Measurements from ENCODE around the gene RPL6.
"Not testable (repeated sequence)": the region's sequence is repeated elsewhere in the genome, so short reads cannot be mapped to it uniquely, and the experiment has no call there.

The RPL6 gene

DNA sequence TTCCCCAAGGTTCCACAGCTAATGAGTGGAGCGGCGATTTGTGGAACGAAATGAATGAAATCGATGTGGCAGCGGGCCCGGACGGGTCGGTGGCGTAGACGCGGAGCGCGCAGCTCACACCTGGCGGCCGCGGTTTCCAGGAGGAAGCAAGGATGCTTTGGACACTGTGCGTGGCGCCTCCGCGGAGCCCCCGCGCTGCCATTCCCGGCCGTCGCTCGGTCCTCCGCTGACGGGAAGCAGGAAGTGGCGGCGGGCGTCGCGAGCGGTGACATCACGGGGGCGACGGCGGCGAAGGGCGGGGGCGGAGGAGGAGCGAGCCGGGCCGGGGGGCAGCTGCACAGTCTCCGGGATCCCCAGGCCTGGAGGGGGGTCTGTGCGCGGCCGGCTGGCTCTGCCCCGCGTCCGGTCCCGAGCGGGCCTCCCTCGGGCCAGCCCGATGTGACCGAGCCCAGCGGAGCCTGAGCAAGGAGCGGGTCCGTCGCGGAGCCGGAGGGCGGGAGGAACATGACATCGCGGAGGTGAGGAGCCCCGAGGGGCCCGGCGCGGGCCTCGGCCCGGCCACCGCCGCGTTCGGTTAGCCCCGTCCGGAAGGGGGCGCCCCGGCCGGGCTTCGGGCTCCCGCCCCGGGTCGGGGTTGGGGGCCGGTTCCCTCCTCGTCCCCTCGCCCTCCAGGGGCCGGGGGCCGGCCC, 9.3 kb upstream of the RPL6 start, which contains the start of gene PTPN11:
Gene PTPN11 (plus strand): TSS at position 340 of the 689 bp plus-strand sequence. CDS start 165 bp downstream, at position 505.
- DNase-seq = peak; percentile 89

DNA sequence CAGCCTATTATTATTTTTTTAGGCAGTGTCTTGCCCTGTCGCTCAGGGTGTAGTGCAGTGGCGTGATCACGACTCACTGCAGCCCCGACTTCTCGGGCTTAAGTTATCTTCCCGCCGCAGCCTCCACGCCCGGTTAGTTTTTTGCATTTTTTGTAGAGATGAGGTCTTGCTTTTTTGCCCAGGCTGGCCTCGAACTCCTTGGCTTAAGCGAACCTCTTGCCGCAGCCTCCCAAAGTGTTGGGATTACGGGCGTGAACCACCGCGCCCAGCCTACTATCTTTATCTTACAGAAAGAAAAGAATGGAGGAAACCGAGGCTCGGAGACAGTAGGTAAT, 8.8 kb upstream of the RPL6 start:
- no peak for DNase-seq

DNA sequence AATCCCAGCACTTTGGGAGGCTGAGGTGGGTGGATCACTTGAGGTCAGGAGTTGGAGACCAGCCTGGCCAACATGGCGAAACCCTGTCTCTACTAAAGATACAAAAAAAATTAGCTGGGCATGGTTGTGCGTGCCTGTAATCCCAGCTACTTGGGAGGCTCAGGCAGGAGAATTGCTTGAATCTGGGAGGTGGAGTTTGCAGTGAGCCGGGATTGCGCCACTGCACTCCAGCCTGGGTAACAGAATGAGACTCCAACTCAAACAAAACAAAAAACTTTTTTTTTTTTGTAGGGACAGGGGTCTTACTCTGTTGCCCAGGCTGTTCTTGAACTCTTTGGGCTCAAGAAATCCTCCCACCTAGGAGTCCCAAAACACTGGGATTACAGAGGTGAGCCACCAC, 6.1 kb upstream of the RPL6 start:
- DNase-seq = not testable (repeated sequence)

DNA sequence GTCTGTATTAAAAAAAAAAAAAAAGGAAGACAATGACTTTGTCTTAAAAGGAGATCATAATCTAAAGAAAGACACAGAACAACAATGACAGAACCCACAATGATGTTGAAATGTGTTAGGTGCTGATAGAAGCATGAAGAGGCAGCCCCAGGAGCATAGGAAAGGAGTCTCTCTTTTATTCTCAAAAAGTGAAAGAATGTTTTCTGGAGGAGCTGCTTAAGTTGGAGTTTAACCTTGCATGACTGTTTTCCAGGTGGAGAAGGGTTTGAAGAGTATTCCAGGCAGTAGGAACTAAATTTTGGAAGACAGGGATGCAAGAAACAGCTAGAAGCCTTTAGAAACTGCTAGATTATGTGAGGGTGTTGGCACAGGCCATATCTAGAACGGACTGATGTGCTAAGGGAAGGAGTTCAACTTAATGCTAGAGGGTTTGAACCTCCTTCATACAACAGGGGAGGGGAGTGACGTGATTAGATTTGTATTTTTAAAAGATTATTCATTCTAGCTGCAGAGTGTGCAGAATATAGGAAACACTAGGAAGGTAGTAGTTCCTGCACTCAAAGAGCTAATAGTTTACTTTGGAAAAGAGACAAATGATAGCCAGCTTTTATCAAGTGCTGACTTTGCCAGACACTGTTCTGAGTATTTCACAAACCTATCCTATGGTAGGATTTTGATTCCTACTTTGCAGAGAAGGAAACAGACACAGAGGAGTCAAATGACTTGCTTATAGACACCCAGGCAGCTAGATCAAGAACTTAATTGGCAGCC, 4.6 kb upstream of the RPL6 start:
- DNase-seq = no peak

DNA sequence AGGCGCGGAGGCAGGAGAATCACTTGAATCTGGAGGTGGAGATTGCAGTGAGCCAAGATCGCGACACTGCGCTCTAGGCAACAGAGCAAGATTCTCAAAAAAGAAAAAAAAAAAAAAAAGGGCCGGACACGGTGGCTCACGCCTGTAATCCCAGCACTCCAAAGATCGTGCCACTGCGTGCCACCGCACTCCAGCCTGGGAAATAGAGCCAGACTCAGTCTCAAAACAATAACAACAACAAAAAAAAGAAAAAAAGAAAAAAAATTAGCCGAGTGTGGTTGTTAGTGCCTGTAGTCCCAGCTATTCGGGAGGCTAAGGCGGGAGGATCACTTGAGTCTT, 470 bp upstream of the RPL6 start:
- no peak for DNase-seq

DNA sequence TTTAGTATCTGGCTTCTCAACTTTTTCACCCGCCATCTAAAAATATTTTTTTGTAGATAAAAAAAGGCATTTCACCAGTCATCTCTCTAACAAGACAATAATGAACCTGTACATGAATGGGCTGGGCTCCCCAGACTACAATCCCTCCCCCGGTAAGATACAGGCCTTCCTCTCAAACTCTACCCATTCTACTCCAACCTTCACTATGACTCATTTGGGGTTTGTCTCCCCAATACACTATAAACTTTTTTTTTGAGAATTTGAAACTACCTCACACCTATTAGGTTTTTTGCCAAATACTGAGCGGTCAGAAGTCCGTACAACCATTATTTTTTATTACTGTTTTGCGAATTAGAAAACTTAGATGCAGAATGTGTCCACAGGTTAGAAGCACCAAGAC, 784 bp downstream of the RPL6 start:
- no peak for DNase-seq

DNA sequence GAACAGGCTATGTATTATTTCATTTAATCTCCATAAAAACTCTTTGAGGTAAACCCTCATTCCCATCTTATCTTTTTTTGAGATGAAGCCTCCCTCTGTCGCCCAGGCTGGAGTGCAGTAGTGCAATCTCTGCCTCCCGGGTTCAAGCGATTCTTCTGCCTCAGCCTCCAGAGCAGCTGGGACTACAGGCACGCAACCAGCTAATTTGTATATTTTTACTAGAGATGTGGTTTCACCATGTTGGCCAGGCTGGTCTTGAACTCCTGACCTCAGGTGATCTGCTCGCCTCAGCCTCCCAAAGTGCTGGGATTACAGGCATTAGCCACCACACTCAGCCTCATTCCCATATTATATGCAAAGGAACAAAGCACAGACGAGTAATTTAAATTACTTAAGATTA, 1.7 kb downstream of the RPL6 start:
- not testable (repeated sequence) for DNase-seq

DNA sequence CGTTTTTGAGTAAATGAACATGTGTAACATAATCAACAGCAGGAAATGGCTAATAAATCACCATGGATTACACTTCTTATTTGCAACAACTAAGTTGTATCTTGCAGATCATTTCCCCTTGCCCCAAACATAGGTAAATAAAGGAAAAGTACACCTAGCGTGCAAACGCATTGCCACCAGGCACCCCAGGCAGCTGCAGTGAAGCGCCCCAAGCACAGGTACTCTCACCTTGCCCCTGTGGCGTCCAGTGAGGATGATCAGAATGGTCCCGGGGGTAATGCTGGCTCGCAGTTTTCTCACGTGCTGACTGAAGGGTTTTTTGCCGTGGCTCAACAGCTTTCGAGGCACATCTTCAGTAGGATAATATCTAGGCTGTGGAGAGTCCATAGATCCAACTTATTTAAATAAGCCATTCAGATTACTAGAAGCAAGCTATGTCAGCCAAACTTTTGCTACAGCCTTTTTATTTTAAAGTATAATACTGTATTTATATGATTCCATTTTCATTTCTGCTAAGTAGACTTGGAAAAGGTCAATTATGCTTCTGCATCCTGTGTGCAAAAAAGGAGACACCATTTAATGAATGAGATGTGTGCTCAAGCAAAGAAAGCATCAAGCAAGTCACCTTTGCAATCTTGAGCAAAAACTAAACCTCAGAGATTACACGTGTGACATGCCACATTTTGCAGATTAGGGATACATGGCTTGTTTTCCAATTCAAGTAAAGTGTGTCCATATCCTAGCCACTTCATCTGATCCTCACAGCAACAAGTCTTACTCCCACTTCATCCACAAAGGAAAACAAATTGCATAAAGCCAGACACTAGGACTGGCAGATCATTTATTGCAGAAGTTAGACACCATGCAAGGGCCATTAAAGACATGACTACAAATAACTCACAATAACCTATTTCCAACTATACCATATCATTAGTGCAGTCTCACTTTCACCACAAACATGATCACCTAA, 2.6 kb downstream of the RPL6 start:
- no peak for DNase-seq

DNA sequence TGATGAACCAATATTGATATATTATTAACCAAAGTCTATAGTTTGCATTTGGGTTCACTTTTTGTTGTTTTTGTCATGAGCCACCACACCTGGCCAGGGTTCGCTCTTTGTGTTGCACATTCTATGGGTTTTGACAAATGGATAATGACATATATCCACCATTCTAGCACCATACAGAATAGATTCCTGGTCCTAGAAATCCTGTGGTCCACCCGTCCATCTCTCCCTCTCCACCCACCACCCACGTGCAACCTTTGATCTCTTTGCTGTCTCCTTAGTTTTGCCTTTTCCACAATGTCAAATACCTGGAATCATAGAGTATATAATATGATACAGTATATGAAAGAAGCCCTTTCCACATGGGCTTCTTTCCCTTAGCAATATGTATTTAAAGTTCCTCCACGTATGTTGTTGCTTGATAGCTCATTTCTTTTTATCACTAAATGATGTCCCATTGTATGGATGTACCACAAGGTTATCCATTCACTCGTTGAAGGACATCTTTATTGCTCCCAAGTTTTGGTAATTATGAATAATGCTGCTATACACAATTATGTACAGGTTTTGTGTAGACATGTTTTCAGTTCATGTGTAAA, 7.4 kb downstream of the RPL6 start:
- no peak for DNase-seq

DNA sequence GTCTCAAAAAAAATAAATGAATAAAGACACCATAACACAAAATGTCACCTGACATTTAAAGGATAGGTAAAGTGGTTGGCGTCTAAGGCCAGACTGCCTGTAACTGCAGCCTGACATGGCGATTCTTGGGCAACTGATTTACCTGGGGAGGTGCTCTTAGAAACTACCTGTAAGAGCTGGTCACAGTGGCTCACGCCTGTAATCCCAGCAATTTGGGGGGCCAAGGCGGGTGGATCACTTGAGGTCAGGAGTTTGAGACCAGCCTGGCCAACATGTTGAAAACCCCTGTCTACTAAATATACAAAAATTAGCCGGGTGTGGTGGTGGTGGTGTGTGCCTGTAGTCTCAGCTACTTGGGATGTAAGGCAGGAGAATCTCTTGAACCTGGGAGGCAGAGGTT, 8.4 kb downstream of the RPL6 start:
- DNase-seq = no peak

DNA sequence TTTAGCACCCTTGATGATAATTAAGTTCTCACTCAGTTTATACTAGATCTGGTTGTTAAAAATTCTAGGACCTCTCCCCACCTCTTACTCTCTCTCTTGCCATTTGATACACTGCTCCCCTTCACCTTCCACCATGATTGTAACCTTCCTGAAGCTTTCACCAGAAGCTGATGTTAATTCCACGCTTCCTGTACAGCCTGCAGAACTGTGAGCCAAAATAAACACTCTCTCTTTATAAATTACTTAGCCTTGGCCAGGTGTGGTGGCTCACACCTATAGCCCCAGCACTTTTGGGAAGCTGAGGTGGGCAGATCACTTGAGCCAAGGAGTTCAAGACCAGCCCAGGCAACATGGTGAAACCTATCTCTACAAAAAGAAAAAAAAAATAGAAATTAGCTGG, 16.1 kb downstream of the RPL6 start:
- DNase-seq = no peak

DNA sequence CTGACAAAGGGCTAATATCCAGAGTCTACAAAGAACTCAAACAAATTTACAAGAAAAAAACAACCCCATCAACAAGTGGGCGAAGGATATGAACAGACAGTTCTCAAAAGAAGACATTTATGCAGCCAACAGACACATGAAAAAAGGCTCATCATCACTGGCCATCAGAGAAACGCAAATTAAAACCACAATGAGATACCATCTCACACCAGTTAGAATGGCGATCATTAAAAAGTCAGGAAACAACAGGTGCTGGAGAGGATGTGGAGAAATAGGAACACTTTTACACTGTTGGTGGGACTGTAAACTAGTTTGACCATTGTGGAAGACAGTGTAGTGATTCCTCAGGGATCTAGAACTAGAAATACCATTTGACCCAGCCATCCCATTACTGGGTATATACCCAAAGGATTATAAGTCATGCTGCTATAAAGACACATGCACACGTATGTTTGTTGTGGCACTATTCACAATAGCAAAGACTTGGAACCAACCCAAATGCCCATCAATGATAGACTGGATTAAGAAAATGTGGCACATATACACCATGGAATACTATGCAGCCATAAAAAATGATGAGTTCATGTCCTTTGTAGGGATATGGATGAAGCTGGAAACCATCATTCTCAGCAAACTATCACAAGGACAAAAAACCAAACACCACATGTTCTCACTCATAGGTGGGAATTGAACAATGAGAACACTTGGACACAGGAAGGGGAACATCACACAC, 19.3 kb downstream of the RPL6 start:
- not testable (repeated sequence) for DNase-seq

DNA sequence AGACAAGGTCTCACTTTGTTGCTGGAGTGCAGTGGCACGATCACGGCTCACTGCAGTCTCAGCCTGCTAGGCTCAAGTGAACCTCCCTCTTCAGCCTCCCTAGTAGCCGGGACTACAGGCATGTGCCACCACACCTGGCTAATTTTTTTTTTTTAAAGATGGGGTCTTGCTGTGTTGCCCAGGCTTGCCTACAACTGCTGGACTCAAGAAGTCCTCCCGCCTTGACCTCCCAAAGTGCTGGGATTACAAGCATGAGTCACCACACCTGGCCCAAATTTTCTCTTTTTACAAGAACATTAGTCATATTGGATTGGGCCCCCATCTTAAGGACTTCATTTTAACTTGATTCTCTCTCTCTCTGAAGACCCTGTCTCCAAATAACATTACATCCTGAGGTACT, 20.2 kb downstream of the RPL6 start:
- no peak for DNase-seq

DNA sequence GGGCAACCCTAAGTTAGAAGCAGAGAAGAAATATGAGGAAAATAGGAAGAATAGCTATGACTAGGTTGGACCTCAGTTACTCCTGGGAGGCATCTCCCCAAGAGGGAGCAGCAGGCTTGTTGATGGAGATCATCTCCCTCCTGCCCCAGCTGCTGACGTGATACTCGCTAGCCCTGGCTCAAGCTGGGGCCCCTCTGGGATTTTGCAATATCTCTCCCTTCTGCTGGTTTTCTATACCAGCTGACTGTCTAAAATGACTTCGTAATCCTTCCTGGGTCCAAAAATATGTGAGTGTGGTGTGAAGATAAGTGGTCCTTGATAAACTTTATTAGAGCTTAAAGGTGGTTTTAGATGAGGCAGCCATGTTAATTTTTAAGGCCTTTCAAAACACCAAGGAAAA, 22.7 kb downstream of the RPL6 start:
- DNase-seq = no peak

DNA sequence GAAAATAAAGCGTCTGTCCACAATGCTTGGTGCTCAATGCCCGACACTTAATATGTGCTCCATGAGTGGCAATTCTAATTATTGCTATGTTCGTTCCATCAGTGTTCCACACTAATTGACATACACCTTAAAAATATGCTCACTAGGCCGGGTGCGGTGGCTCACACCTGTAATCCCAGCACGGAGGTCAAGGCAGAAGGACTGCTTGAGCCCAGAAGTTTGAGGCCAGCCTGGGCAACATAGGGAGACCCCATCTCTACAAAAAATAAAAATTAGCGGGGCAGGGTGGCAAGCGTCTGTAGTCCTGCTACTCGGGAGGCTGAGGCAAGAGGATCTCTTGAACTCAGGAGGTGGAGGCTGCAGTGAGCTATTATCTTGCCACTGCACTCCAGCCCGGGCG, 26.5 kb downstream of the RPL6 start:
- DNase-seq = no peak

DNA sequence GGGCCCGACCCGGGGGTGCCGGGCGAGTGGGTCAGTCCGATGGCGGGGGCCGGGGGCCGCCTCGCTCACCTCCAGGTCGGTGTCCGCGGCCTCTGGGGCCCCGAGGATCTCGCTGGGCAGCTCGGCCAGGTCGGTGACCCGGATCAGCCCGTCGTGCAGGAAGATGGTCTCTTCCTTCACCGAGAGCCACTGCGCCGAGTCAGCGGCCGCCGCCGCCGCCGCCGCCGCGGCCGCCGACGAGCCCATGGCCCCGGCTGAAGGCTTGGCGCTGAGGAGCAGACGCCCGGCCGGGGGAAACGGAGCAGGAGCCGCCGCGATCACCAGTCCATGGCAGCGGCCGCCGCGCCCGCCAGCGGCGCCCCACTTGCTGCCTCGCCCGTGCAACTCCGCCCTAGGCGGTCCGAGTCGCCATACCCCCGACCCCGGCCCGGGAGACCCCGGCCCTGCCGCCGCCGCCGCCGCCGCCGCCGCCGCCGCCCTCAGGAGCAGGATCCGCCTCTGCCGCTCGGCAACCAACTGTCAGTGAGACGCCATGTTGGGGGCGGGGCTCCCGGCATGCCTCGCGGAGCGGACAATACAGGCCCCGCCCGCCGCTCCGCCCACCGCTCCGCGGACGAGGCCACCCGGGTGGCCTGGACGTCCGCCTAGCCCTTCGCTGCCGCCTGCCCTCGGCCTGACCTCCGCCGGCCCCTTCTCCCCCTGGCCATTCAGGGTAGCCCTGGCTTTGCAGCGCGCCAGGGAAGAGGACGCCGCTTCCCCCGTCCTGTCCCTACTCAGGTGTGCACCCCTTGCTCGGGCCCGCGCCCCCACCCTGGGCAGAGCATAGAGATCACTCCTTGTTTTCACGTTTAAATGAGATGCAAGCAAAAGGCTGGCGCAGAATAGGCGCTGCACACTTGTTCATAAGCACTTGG, 27.3 kb downstream of the RPL6 start, which contains the start of gene HECTD4:
Gene HECTD4 (minus strand): TSS at position 549 of the 914 bp plus-strand sequence. CDS start 303 bp downstream, at position 246.
- DNase-seq = peak; percentile 91

DNA sequence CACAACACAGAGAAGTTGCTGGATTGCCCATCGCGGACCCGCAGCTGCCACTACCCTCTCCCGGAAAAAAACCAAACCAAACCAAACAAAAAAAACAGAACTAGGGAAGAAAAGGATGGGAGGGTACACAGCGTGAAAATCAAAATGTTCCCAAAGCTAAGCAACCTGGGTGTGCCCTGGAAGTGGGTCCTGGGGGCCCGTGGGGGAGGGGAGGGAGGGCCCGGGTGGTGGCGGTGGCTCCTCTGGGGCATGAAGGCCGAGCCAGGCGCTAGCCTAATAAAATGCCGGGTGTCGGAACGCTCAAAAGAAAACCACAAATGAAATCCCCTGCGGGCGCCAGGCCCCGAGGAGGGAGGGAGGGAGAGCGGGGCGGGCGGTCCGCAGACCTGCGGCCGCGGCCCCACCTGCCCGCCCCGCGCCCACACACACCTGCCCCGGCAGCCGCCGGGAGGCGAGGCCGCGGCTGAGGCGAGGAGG, 28.0 kb downstream of the RPL6 start:
- peak; percentile 17 for DNase-seq

DNA sequence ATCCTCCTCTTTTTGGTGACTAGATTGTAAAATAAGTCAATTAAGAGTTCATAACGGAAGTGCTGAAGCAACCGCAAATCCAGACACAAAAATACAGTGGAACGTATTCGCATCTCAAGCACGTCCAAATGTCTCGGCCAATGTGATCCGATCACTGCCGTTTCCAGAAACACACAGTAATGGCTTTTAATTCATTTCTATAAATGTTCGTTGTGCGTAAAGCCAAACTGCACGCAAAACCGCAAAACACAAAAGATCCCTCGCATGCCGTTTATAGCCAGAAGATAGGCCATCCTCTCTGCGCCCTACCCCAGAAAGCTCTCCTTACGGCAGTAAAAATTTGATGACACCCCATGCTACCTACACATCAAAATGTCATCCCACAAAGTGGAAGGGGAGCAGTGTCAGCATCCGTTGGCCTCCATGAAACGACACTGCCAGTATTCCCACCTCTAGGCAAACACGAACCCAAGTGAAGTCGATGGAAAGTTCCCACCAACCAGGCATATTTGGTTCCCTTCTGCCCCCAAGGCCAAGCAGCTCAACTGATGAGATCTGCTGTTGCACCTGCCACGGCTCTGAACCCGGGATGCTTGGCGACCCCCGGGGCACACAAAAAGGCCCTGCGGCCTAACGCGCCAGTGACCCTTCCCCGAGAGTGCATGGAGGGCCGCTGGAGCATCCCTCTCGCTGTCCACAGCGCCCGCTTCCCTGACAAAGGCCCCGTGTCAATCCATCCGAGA, 28.6 kb downstream of the RPL6 start:
- no peak for DNase-seq

DNA sequence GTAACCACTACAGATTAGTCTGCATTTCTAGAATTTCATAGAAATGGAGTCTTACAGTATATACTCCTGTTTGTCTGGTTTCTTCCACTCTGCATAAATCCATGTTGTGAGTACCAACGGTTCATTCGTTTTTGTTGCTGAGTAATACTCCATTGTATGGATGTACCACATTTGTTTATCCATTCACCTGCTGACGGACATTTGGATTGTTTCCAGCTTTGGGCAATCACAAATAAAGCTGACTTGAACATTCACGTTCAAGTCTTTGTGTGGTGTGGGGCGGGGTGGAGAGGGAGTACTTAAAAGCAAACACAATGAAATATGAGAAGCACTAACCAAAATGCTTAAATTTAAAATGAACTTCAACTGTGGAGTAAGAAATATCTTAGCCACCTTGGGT, 34.3 kb downstream of the RPL6 start:
- no peak for DNase-seq

DNA sequence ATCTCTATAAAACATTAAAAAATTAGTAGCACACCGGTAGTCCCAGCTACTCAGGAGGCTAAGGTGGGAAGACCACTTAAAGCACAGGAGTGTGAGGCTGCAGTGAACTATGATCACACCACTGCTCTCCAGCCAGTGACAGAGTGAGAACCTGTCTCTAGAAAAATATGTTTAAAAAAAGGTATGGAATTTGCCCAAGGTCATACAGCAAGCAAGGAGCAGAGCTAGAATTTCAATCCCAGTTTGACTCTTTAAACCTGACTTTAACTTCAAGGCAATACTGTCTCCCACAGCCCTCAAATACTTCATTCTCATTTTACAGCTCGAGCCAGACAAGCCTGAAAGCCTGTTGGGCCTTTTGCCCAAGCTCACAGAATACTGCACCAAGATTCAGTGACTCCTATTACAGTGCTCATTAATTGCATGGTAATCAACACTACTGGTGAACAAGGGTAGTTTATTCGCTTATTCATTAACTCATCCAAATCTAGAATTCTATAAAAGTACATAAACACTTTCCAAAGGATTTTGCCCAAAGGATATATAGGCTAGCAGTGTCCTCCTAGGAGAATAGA, 35.2 kb downstream of the RPL6 start:
- no peak for DNase-seq
